Fibroblast of lung (primary cell): ENCODE measurements around the gene UIMC1. TPM values are rescaled to one million over a fixed set of nuclear protein-coding genes. Genes with fewer than 3 reads are reported as not detected.

Source experiments
- DNase-seq, 2 donors: peaks; one replicate each; pipeline versions ENCODE4 v3.0.0 to v3.0.0-alpha.2; 2010; ENCODE audit warnings: low read depth in 2 of 2
- H2AFZ ChIP-seq: 2 replicates; pipeline ENCODE4 v1.5.1; 2012; ENCODE audit warnings: low read length, control low read depth, inconsistent platforms
- H3K27ac ChIP-seq: 2 replicates; pipeline ENCODE4 v1.5.1; 2011; ENCODE audit warnings: low read length, control low read depth; ENCODE audit not compliant: insufficient read depth
- H3K27me3 ChIP-seq: 2 replicates; pipeline ENCODE4 v1.5.1; 2011; ENCODE audit warnings: mild to moderate bottlenecking, low read length; ENCODE audit not compliant: control insufficient read depth, insufficient read depth
- H3K36me3 ChIP-seq: 2 replicates; pipeline ENCODE4 v1.5.1; 2011; ENCODE audit warnings: low read length; ENCODE audit not compliant: control insufficient read depth, insufficient read depth
- H3K4me1 ChIP-seq: 2 replicates; pipeline ENCODE4 v1.5.1; 2011; ENCODE audit warnings: low read length; ENCODE audit not compliant: control insufficient read depth, insufficient read depth; ENCODE audit errors: extremely low read depth
- H3K4me2 ChIP-seq: 2 replicates; pipeline ENCODE4 v1.5.1; 2011; ENCODE audit warnings: low read length, control low read depth; ENCODE audit not compliant: insufficient read depth; ENCODE audit errors: extremely low read depth
- H3K4me3 ChIP-seq, 4 experiments: fragments of 200-600 bp in 1 of 4; sonication (generic) in 1 of 4; replicated peaks in 1 of 4; 2 replicates each; pipeline ENCODE4 v1.5.1; 2011 to 2016; ENCODE audit warnings: low read length in 4 of 4, low read depth in 3 of 4, mild to moderate bottlenecking in 3 of 4, control low read depth in 2 of 4, inconsistent platforms in 1 of 4, mixed read lengths in 1 of 4; ENCODE audit not compliant: insufficient read depth in 1 of 4; ENCODE audit errors: control extremely low read depth in 1 of 4
- H3K79me2 ChIP-seq: 2 replicates; pipeline ENCODE4 v1.5.1; 2012; ENCODE audit warnings: mild to moderate bottlenecking, low read length, inconsistent platforms; ENCODE audit not compliant: control insufficient read depth, insufficient read depth
- H3K9ac ChIP-seq: 2 replicates; pipeline ENCODE4 v1.5.1; 2011; ENCODE audit warnings: mild to moderate bottlenecking, low read length, control low read depth; ENCODE audit not compliant: insufficient read depth
- H3K9me3 ChIP-seq: 2 replicates; pipeline ENCODE4 v1.5.1; 2012; ENCODE audit warnings: low read depth, low read length; ENCODE audit not compliant: control insufficient read depth, insufficient read depth
- H4K20me1 ChIP-seq: 2 replicates; pipeline ENCODE4 v1.5.1; 2011; ENCODE audit warnings: low read length; ENCODE audit not compliant: control insufficient read depth, insufficient read depth; ENCODE audit errors: extremely low read depth
- CTCF ChIP-seq, 2 donors: IDR thresholded peaks in 1 of 2; conservative IDR thresholded peaks in 1 of 2; 1 replicate in 1 of 2; 2 replicates in 1 of 2; pipeline ENCODE4 v1.5.1; 2011 to 2012; ENCODE audit warnings: low read length in 2 of 2, control low read depth in 1 of 2, inconsistent platforms in 1 of 2, low read depth in 1 of 2, mild to moderate bottlenecking in 1 of 2
- EZH2 ChIP-seq: IDR thresholded peaks from 2 replicates; pipeline ENCODE4 v1.5.1; 2012; ENCODE audit warnings: low read length, control low read depth, mild to moderate bottlenecking; ENCODE audit errors: missing control alignments
- polyA plus RNA-seq, 2 donors: library from polyadenylated mRNA; depleted of rRNA in 1 of 2; stranded (reverse) in 1 of 2; unstranded in 1 of 2; fragments of >200 nt; gene quantifications; 2 replicates each; pipeline ENCODE4 v1.2.1, GENCODE V29; 2011 to 2012; ENCODE audit warnings: missing spikeins in 1 of 2
- total RNA-seq: library from RNA; depleted of rRNA; stranded (reverse); fragments of >200 nt; gene quantifications from 2 replicates; pipeline ENCODE4 v1.2.1, GENCODE V29; 2014

UIMC1 gene
- total and polyA plus RNA-seq, 2 donors (not counting 1 experiment from before 2014, with no cell fraction given) = 19.4 to 36.7 TPM

DNA sequence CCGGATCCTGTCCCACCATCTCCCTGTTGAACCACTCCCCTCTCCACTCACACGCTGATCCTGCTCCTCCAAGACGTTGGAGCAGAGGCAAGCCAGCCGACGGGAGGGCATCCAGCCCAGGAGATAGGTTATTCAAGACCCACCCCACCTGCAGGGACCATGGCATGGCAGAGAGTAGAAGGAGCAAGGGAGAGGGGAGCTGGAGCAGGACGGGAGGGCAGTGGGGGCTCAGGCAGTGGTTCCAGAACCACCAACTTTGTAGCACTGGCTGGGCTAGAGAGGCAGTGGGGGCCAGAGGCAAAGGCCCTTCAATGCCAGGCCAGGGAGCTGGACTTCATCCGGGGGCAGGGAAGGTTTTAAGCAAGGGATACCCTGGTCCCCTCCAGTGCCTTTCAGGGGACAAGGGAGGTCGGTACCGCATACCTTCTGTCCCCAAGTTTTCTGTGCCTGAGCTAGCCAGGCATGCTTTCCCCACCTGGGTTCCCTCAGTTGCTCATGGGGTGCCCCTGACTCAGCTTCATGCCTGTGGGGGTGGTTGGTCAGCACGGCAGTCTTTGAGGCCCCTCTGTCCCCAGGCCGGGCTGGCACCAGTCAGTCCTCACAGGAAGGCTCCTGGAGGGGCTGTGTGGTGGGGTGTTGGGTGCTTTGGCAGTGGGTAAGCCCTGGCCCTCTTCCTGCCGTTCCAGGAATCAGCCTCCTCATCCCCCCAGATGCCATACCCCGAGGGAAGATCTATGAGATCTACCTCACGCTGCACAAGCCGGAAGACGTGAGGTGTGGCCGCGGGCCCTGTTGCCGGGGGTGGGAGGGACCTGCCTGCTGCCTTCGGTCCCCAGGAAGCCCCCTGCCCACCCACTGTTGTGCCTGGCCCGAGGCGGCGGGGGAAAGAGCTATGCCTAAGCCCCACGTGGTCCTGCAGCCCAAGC lies 129.8 kb downstream of the UIMC1 start:
- H3K36me3 ChIP-seq = no peaks in the 10 kb centered on the region
- no peak for TF ChIP-seq EZH2
- TF ChIP-seq CTCF (conservative IDR thresholded peaks at IDR 0.05 in 1 of 2, IDR thresholded peaks at IDR 0.05 in 1 of 2; ENCODE audit: low read depth in 1 of 2, low read length in 2 of 2) = no peak
- no peak overlapping the region for H3K27ac ChIP-seq
- H4K20me1 ChIP-seq = no peaks in the 10 kb centered on the region
- H2AFZ ChIP-seq = no peak overlapping the region
- no peak overlapping the region for H3K9ac ChIP-seq
- no peaks in the 10 kb centered on the region for H3K79me2 ChIP-seq
- peaks cover 35% of the 10 kb centered on the region for H3K27me3 ChIP-seq
- no peaks in the 10 kb centered on the region for H3K4me1 ChIP-seq
- H3K9me3 ChIP-seq = no peaks in the 10 kb centered on the region
- no peak for DNase-seq
- no peak overlapping the region for H3K4me3 ChIP-seq
- no peak overlapping the region for H3K4me2 ChIP-seq

DNA sequence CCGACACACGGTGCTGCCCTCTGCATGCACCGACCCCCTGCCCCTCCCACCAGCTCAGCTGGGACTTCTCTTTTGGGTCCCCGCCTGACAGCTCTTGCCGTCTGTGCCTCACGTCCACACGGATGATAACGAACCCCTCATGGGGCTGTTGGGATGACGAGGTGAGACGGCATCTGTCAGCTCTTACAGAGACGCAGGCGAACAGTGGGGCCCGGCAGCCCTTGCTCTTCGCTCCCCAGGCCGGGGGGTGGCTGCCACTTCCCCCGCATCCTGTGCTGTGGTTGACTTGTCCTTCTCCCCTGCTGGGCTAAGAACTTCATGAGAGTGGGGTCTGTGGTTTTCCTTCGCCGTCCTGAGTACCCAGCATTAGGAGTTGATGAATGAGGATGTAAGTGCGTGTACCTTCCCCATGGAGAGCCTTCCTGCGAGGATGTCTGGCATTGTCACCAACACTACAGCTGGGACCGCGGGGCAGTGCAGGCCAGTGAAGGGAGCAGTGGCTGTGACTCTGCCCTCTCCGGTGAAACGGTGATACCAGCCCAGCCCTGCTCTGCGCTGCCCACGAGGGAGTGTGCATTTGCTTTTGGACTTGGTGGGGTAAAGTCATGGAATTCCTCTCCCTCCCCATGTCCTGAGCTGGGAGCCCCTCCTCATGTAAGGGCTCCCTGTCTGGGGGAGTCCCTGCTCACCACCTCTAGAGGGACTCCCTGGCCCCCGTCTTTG lies 130.6 kb downstream of the UIMC1 start:
- Histone ChIP-seq H4K20me1 (no peaks in the 10 kb centered on the region), H3K27me3 (peaks cover 35% of the 10 kb centered on the region), H3K4me3 (no peak overlapping the region), H3K9ac (no peak overlapping the region), H3K9me3 (no peaks in the 10 kb centered on the region), H3K27ac (no peak overlapping the region), H3K4me2 (no peak overlapping the region), H3K79me2 (no peaks in the 10 kb centered on the region), H2AFZ (no peak overlapping the region), H3K36me3 (no peaks in the 10 kb centered on the region), H3K4me1 (no peaks in the 10 kb centered on the region)
- no peak for TF ChIP-seq EZH2
- TF ChIP-seq CTCF (conservative IDR thresholded peaks at IDR 0.05 in 1 of 2, IDR thresholded peaks at IDR 0.05 in 1 of 2; ENCODE audit: low read depth in 1 of 2, low read length in 2 of 2) = no peak
- no peak for DNase-seq

DNA sequence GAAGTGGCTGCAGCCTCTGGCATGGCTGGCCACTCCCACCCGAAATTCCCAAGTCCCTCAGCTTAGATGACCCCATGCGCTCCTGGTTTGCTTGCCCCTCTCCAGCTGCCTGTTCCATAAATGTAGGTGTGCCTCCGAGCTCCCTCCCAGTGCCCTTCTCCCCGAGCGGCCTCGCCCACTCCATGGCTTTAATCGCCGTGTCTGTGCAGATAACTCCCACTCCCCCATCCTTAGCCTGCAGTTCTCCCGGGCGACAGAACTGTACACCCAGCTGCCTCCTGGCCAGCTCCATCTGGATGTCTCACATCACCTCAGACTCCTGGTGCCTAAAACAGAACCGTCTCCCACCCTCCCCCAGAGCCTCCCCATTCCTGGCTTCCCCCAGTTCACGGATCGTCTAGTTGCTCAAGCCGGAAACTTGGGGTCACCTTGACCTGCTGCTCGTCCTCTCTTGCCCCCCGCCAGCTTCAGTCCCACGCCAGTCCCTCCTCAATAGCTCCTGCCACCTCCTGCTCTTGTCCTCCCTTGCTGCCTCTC lies 131.5 kb downstream of the UIMC1 start:
- H3K9me3 ChIP-seq = no peaks in the 10 kb centered on the region
- H3K36me3 ChIP-seq = no peaks in the 10 kb centered on the region
- no peak overlapping the region for H3K4me2 ChIP-seq
- H3K27ac ChIP-seq = no peak overlapping the region
- H3K79me2 ChIP-seq = no peaks in the 10 kb centered on the region
- DNase-seq = no peak
- H3K4me3 ChIP-seq = no peak overlapping the region
- no peaks in the 10 kb centered on the region for H3K4me1 ChIP-seq
- TF ChIP-seq CTCF (conservative IDR thresholded peaks at IDR 0.05 in 1 of 2, IDR thresholded peaks at IDR 0.05 in 1 of 2; ENCODE audit: low read depth in 1 of 2, low read length in 2 of 2) = no peak
- peak; percentile 16 for TF ChIP-seq EZH2
- peaks cover 35% of the 10 kb centered on the region for H3K27me3 ChIP-seq
- no peaks in the 10 kb centered on the region for H4K20me1 ChIP-seq
- H2AFZ ChIP-seq = no peak overlapping the region
- H3K9ac ChIP-seq = no peak overlapping the region
